K562 (cell line): ENCODE results near the gene CLCF1. TPM values are rescaled to one million over a fixed set of nuclear protein-coding genes. Genes with fewer than 3 reads are reported as not detected.

ENCODE experiments used
- ATAC-seq: fragments of 200-7000 bp; cut with Tn5 transposase; 3 replicates; pipeline ENCODE4 v1.9.1; 2020; ENCODE audit warnings: moderate library complexity
- BruUV-seq: library from RNA; stranded (reverse); fragments of 400-500 nt; replicated peaks from 2 replicates; lab custom pipeline; 2021; lab: Mats Ljungman, UMichigan
- CTCF ChIA-PET: fragments of 300-600 bp; formaldehyde crosslinking; extraction: SDS; loops from one replicate; lab custom pipeline; 2021; ENCODE audit warnings: low intra/inter-chr PET ratio; lab: Yijun Ruan, JAX
- POLR2A ChIA-PET: fragments of 300-600, 350-650 bp; sonication (Branson Sonifier 250); formaldehyde crosslinking; extraction: SDS; loops from one replicate; lab custom pipeline; 2021; ENCODE audit warnings: antibody characterized with exemption, inconsistent platforms; lab: Yijun Ruan, JAX
- DNase-seq, 4 experiments: peaks; one replicate each; pipeline versions ENCODE4 v3.0.0 to v3.0.0-alpha.2; 2011 to 2018; ENCODE audit warnings: low spot score in 3 of 4, mixed read lengths in 3 of 4; ENCODE audit errors: extremely low read depth in 1 of 4
- FAIRE-seq: peaks from 2 replicates; lab custom pipeline; 2011; peaks lifted over from hg19 to GRCh38; lab: Jason Lieb, UNC
- H2AFZ ChIP-seq: 2 replicates; pipeline ENCODE4 v1.6.0; 2011; ENCODE audit warnings: low read depth, low read length, control low read depth, inconsistent platforms
- H3K27ac ChIP-seq: fragments of 200-600 bp; 3 replicates; pipeline ENCODE4 v1.8.0; 2011; ENCODE audit warnings: low read depth, mild to moderate bottlenecking, control low read depth, inconsistent platforms, low read length, moderate library complexity, mixed read lengths; ENCODE audit errors: extremely low read depth
- H3K27me3 ChIP-seq, 2 experiments: fragments of 300-600 bp in 1 of 2; 2 replicates in 1 of 2; 3 replicates in 1 of 2; pipeline versions ENCODE4 v1.6.0 to v1.8.0; 2011; ENCODE audit warnings: inconsistent platforms in 2 of 2, low read length in 2 of 2, mild to moderate bottlenecking in 1 of 2, mixed read lengths in 1 of 2, moderate library complexity in 1 of 2; ENCODE audit not compliant: control insufficient read depth in 2 of 2, insufficient read depth in 2 of 2
- H3K36me3 ChIP-seq: fragments of 300-600 bp; 3 replicates; pipeline ENCODE4 v1.8.0; 2011; ENCODE audit warnings: mild to moderate bottlenecking, low read length, inconsistent platforms; ENCODE audit not compliant: control insufficient read depth, insufficient read depth
- H3K4me1 ChIP-seq, 2 experiments: fragments of 200-600 bp in 1 of 2; replicated peaks in 1 of 2; 2 replicates in 1 of 2; 3 replicates in 1 of 2; pipeline versions ENCODE4 v1.5.1 to v1.8.0; 2011; ENCODE audit warnings: inconsistent platforms in 2 of 2, low read length in 2 of 2, mild to moderate bottlenecking in 1 of 2, mixed read lengths in 1 of 2, moderate library complexity in 1 of 2; ENCODE audit not compliant: control insufficient read depth in 2 of 2, insufficient read depth in 2 of 2
- H3K4me2 ChIP-seq: 2 replicates; pipeline ENCODE4 v1.6.1; 2011; ENCODE audit warnings: low read length, control low read depth, inconsistent platforms, mixed read lengths; ENCODE audit not compliant: insufficient read depth
- H3K4me3 ChIP-seq: fragments of 200-600 bp; sonication (generic), shearing (Covaris generic); 2 replicates; pipeline ENCODE4 v1.5.1; 2016; ENCODE audit warnings: control low read depth, inconsistent platforms
- H3K79me2 ChIP-seq: fragments of 200-600 bp; 3 replicates; pipeline ENCODE4 v1.8.0; 2011; ENCODE audit warnings: low read length, inconsistent platforms; ENCODE audit not compliant: control insufficient read depth, insufficient read depth
- H3K9ac ChIP-seq, 2 experiments: 2 replicates each; pipeline versions ENCODE4 v1.6.0 to v1.6.1; 2011; ENCODE audit warnings: low read depth in 2 of 2, low read length in 2 of 2, control low read depth in 1 of 2, inconsistent platforms in 1 of 2, mild to moderate bottlenecking in 1 of 2, mixed read lengths in 1 of 2; ENCODE audit not compliant: insufficient read depth in 1 of 2
- H3K9me1 ChIP-seq: one replicate; pipeline ENCODE4 v1.6.0; 2011; ENCODE audit warnings: inconsistent platforms, mild to moderate bottlenecking, low read length, moderate library complexity; ENCODE audit not compliant: control insufficient read depth, insufficient read depth
- H3K9me3 ChIP-seq: replicated peaks from 2 replicates; pipeline ENCODE4 v1.5.1; 2011; ENCODE audit warnings: low read depth, low read length, inconsistent platforms; ENCODE audit not compliant: control insufficient read depth, insufficient read depth
- H4K20me1 ChIP-seq: replicated peaks from 2 replicates; pipeline ENCODE4 v1.6.1; 2011; ENCODE audit warnings: low read length, inconsistent platforms, mixed read lengths; ENCODE audit not compliant: control insufficient read depth, insufficient read depth
- ADNP ChIP-seq: fragments of 200-800 bp; sonication (Bioruptor generic); IDR thresholded peaks from 2 replicates; pipeline ENCODE4 v1.6.1; 2016; ENCODE audit warnings: missing genetic modification characterization, missing compliant biosample characterization
- ARID1B ChIP-seq: fragments of 450-650 bp; IDR thresholded peaks from 2 replicates; pipeline ENCODE4 v1.6.1; 2016; ENCODE audit warnings: antibody characterized with exemption, mild to moderate bottlenecking, inconsistent platforms
- CEBPG ChIP-seq, 3 experiments: fragments of 200-800 bp in 1 of 3; sonication (Bioruptor generic) in 1 of 3; sonication (generic) in 1 of 3; formaldehyde crosslinking in 1 of 3; IDR thresholded peaks in 2 of 3; conservative IDR thresholded peaks in 1 of 3; 2 replicates each; pipeline versions ENCODE4 v1.6.1 to v1.8.0; 2016 to 2022; ENCODE audit warnings: missing compliant biosample characterization in 2 of 3, missing genetic modification characterization in 2 of 3, mild to moderate bottlenecking in 1 of 3, missing genetic modification reagents in 1 of 3
- HMBOX1 ChIP-seq: sonication (generic); IDR thresholded peaks from 2 replicates; pipeline ENCODE4 v1.6.1; 2016
- KLF10 ChIP-seq: fragments of 250-450 bp; sonication (Bioruptor Pico); IDR thresholded peaks from 2 replicates; pipeline ENCODE4 v1.6.1; 2021; ENCODE audit warnings: matching md5 sums
- MIER1 ChIP-seq: fragments of 450-650 bp; IDR thresholded peaks from 2 replicates; pipeline ENCODE4 v1.6.1; 2016; ENCODE audit warnings: antibody characterized with exemption, mild to moderate bottlenecking, low read depth
- MITF ChIP-seq: IDR thresholded peaks from 2 replicates; pipeline ENCODE4 v1.6.1; 2014; ENCODE audit warnings: antibody characterized with exemption
- NFATC3 ChIP-seq: fragments of 450-650 bp; IDR thresholded peaks from 2 replicates; pipeline ENCODE4 v1.6.1; 2017; ENCODE audit warnings: mild to moderate bottlenecking
- NFRKB ChIP-seq: fragments of 450-650 bp; IDR thresholded peaks from 2 replicates; pipeline ENCODE4 v1.6.1; 2016; ENCODE audit warnings: low read depth
- PRPF4 ChIP-seq: fragments of 200-400 bp; formaldehyde crosslinking; IDR thresholded peaks from one replicate; pipeline ENCODE4 v1.6.1; 2017; ENCODE audit warnings: low read length, low read depth, mild to moderate bottlenecking; ENCODE audit not compliant: insufficient read depth, poor library complexity, severe bottlenecking
- TCF7 ChIP-seq: sonication (generic); IDR thresholded peaks from 2 replicates; pipeline ENCODE4 v1.6.1; 2016; ENCODE audit warnings: antibody characterized with exemption, borderline replicate concordance
- TFAM ChIP-seq: fragments of 250-450 bp; sonication (Bioruptor Pico); conservative IDR thresholded peaks from 2 replicates; pipeline ENCODE4 v1.5.0; 2021; ENCODE audit warnings: mild to moderate bottlenecking, moderate library complexity
- ZBTB49 ChIP-seq: sonication (generic); formaldehyde crosslinking; IDR thresholded peaks from 2 replicates; pipeline ENCODE4 v1.8.0; 2022; ENCODE audit warnings: missing genetic modification reagents, mild to moderate bottlenecking, borderline replicate concordance
- ZBTB5 ChIP-seq: fragments of 450-650 bp; IDR thresholded peaks from 2 replicates; pipeline ENCODE4 v1.6.1; 2017; ENCODE audit warnings: antibody characterized with exemption
- ZNF23 ChIP-seq: fragments of 250-450 bp; sonication (Bioruptor Pico); IDR thresholded peaks from 2 replicates; pipeline ENCODE4 v1.4.0; 2020; ENCODE audit warnings: mild to moderate bottlenecking
- WGBS: fragments of 100-300 bp; shearing (Covaris generic); methylation state at CpG from one replicate; pipeline ENCODE4 v1.1.6; 2016; ENCODE audit warnings: low coverage, mixed read lengths; ENCODE audit not compliant: insufficient coverage; ENCODE audit errors: missing lambda C conversion rate; 5-methylcytosine and 5-hydroxymethylcytosine counted together
- in situ Hi-C: fragments of 300-500 bp; cut with MboI; formaldehyde crosslinking; loops from 4 replicates; pipeline ENCODE4 v1.15.0; 2018; ENCODE audit warnings: inconsistent platforms, mixed read lengths
- intact Hi-C: fragments of 100-400 bp; cut with micrococcal nuclease; formaldehyde crosslinking; loops from 2 replicates; pipeline ENCODE4 v1.14.2; 2022
- polyA plus RNA-seq, 8 experiments: library from polyadenylated mRNA; depleted of rRNA in 4 of 8; stranded (reverse) in 5 of 8; unstranded in 3 of 8; fragments of >200 nt; fragmentation: Nextera tagmentation in 2 of 8; fragmentation: Illumina TruSeq in 1 of 8; extraction: Ambion mirVana in 2 of 8; extraction: Trizol in 1 of 8; gene quantifications; 2 replicates each; pipeline versions ENCODE4 v1.2.1 to v1.2.3, GENCODE V29; 2011 to 2014; ENCODE audit warnings: inconsistent platforms in 1 of 8, missing spikeins in 1 of 8
- total RNA-seq, 7 experiments: library from RNA; depleted of rRNA in 6 of 7; stranded (reverse); fragments of >200 nt in 6 of 7; fragmentation: Illumina TruSeq in 2 of 7; extraction: Trizol in 2 of 7; gene quantifications; 2 replicates each; pipeline versions ENCODE4 v1.2.1 to v1.2.3, GENCODE V29; 2011 to 2021; ENCODE audit warnings: low replicate concordance in 1 of 7

The CLCF1 gene
- total and polyA plus RNA-seq, 9 of the 15 experiments (the other 6 are each of a cell fraction or from before 2014, with no cell fraction given), result 0.49 to 5.8 (median 3.0) TPM

- Histone ChIP-seq H3K4me2 (no peak overlapping the region), H4K20me1 (no peaks in the 10 kb centered on the region; the same call in 1 of the 2 replicates), H3K4me3 (no peak overlapping the region), H3K27me3 (no peaks in the 10 kb centered on the region), H3K36me3 (no peaks in the 10 kb centered on the region), H3K9ac (peak overlapping the region in 1 of 2 experiments; percentile 68; a peak in 2 of 4 replicates), H3K9me3 (no peaks in the 10 kb centered on the region), H3K27ac (no peak overlapping the region), H3K9me1 (no peaks in the 10 kb centered on the region), H3K4me1 (peaks cover 21 to 78% of the 10 kb centered on the region in 2 experiments), H2AFZ (no peak overlapping the region), H3K79me2 (no peaks in the 10 kb centered on the region)
- intact Hi-C loops (no loop called here), in situ Hi-C loops (no loop called here)
- ATAC-seq, result no peak
- BruUV-seq, result no TSS peak
- POLR2A ChIA-PET, result interaction anchor here (0.6 to 1.6 kb wide), 6 partner anchors 9 to 120 kb away, joined by 3 to 6 read pairs (median 4); partner anchors contain the start of gene RPS6KB2
- no peak for DNase-seq
- 38% methylated on average over 18 of the region's 18 CpGs for WGBS
- no peak for FAIRE-seq
- CTCF ChIA-PET, result no interaction called here
- TF ChIP-seq NFATC3 (no peak), ARID1B (no peak), ZBTB5 (no peak), TCF7 (no peak), ADNP (tag) (no peak), PRPF4 (no peak), ZNF23 (CRISPR knock-in tag) (no peak), MIER1 (no peak), CEBPG (CRISPR knock-in tag; IDR thresholded peaks at IDR 0.05) (no peak), CEBPG (tag; conservative IDR thresholded peaks at IDR 0.05 in 1 of 2, IDR thresholded peaks at IDR 0.05 in 1 of 2) (no peak), KLF10 (no peak), HMBOX1 (no peak), NFRKB (no peak), MITF (no peak), ZBTB49 (CRISPR knock-in tag) (no peak), TFAM (CRISPR knock-in tag) (no peak)
Measured at GRCh38 chr11:67408437-67409200, 35.2 kb upstream of the CLCF1 start.
